Activated B cell treated with CpG ODN at 0.5 μM for 24 hours (primary cell): ENCODE measurements around the gene PLXNA4. TPM values are rescaled to one million over a fixed set of nuclear protein-coding genes. Genes with fewer than 3 reads are reported as not detected.

ENCODE experiments used
- ATAC-seq: fragments of 200-7000 bp; cut with Tn5 transposase; one replicate; pipeline ENCODE4 v1.10.0; 2021; ENCODE audit warnings: low read depth, mild to moderate bottlenecking, moderate library complexity
- CTCF ChIA-PET: fragments of 350-600 bp; sonication (Branson Sonifier 250); formaldehyde crosslinking; loops from one replicate; lab custom pipeline; 2021; ENCODE audit warnings: antibody characterized with exemption; lab: Charles Lee
- POLR2A ChIA-PET: fragments of 350-600 bp; sonication (Branson Sonifier 250); formaldehyde crosslinking; loops from one replicate; lab custom pipeline; 2021; ENCODE audit warnings: antibody characterized with exemption; lab: Charles Lee
- DNase-seq: peaks from one replicate; pipeline ENCODE4 v3.0.0; 2022
- H3K27ac Mint-ChIP-seq: one replicate; pipeline ENCODE4 v1.8.0; 2020; ENCODE audit warnings: mixed read lengths
- H3K27me3 Mint-ChIP-seq: one replicate; pipeline ENCODE4 v1.8.0; 2021; ENCODE audit warnings: mixed read lengths
- H3K36me3 Mint-ChIP-seq: one replicate; pipeline ENCODE4 v1.8.0; 2021; ENCODE audit warnings: low read depth, mixed read lengths
- H3K4me1 Mint-ChIP-seq: one replicate; pipeline ENCODE4 v1.8.0; 2021; ENCODE audit warnings: mixed read lengths
- H3K4me3 Mint-ChIP-seq: one replicate; pipeline ENCODE4 v1.8.0; 2020; ENCODE audit warnings: mild to moderate bottlenecking, mixed read lengths
- H3K9me3 Mint-ChIP-seq: one replicate; pipeline ENCODE4 v1.8.0; 2020; ENCODE audit warnings: mixed read lengths
- CTCF ChIP-seq: fragments of 200-600 bp; IDR thresholded peaks from one replicate; pipeline ENCODE4 v1.8.0; 2022; ENCODE audit warnings: antibody characterized with exemption, mild to moderate bottlenecking
- intact Hi-C: fragments of 100-400 bp; cut with micrococcal nuclease; formaldehyde crosslinking; loops from one replicate; pipeline ENCODE4 v1.15.1; 2024
- total RNA-seq: library from RNA; stranded (reverse); gene quantifications from 2 replicates; pipeline ENCODE4 v1.2.3, GENCODE V29; 2022

PLXNA4 gene
- total RNA-seq, 1 donor from 2014 or later = not detected

DNA sequence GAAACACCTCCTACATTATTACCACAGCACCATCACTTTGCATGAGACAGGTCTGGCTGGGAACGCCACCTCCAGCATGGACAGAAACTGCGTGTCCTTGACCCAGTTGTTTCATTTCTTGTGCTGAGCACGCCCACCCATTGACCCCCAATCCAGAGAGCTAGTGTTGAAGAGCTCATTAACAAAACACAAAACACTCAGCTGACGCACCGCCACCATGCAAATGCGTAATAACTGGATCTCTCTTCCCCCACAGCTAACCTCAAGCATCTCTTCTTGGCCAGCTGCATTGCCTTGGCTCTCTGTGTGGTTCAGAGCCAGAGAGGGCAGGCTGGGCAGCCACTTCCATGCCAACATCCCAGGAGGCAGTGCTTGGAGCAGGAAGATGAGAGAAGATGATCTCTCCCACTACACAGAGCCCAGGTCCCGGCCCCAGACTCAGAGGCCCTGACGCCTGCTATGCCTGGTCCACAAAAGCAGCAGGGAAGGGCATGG, 173.5 kb downstream of the PLXNA4 start:
- no peak for DNase-seq
- no peaks in the 10 kb centered on the region for H3K4me1 Mint-ChIP-seq
- no peak overlapping the region for H3K27ac Mint-ChIP-seq
- intact Hi-C loops = no loop called here
- no peaks in the 10 kb centered on the region for H3K9me3 Mint-ChIP-seq
- H3K4me3 Mint-ChIP-seq = no peak overlapping the region
- POLR2A ChIA-PET = no interaction called here
- TF ChIP-seq CTCF = no peak
- ATAC-seq = no peak
- no peaks in the 10 kb centered on the region for H3K36me3 Mint-ChIP-seq
- H3K27me3 Mint-ChIP-seq = no peaks in the 10 kb centered on the region
- CTCF ChIA-PET = no interaction called here

- no peak for TF ChIP-seq CTCF
- intact Hi-C loops = no loop called here
- no peak overlapping the region for H3K4me3 Mint-ChIP-seq
- H3K4me1 Mint-ChIP-seq = no peaks in the 10 kb centered on the region
- H3K9me3 Mint-ChIP-seq = no peaks in the 10 kb centered on the region
- H3K27ac Mint-ChIP-seq = no peak overlapping the region
- CTCF ChIA-PET = no interaction called here
- POLR2A ChIA-PET = no interaction called here
- no peaks in the 10 kb centered on the region for H3K36me3 Mint-ChIP-seq
- ATAC-seq = no peak
- H3K27me3 Mint-ChIP-seq = no peaks in the 10 kb centered on the region
- no peak for DNase-seq
Observed at GRCh38 chr7:132402096-132402495, 174.2 kb downstream of the PLXNA4 start.

DNA sequence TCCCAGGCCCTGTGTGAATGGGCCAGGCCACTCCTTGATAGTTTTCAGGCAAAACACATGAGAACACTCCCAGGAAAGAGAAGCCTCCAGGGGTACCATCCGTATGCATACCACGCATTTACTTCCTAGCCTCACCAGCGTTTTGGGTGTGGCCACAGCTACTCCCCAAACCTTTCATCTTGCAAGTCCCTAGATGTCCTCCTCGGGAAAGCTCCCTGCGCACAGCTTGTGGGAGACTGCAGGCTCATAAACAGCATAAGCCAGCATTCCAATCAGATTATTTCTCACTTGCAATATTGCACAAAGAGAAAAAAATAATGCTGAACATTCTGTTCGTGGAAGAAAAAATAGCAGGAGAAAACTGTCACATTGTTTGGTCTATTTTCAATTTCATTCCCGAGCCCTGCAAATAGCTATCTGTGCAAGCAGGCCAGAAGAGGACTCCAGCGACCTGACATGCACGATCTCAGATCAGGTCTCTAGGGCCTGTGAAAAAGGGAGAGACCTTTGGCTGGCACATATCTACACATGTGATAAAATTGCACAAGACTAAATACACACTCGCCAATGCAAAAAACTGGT, 175.6 kb downstream of the PLXNA4 start:
- Mint-ChIP-seq H3K4me1 (no peaks in the 10 kb centered on the region), H3K27ac (no peak overlapping the region), H3K27me3 (no peaks in the 10 kb centered on the region), H3K4me3 (no peak overlapping the region), H3K9me3 (no peaks in the 10 kb centered on the region), H3K36me3 (no peaks in the 10 kb centered on the region)
- ChIA-PET CTCF (no interaction called here), POLR2A (no interaction called here)
- intact Hi-C loops = no loop called here
- ATAC-seq (no peak), DNase-seq (no peak)
- no peak for TF ChIP-seq CTCF

- ChIA-PET CTCF (no interaction called here), POLR2A (no interaction called here)
- no peak for TF ChIP-seq CTCF
- Mint-ChIP-seq H3K27me3 (no peaks in the 10 kb centered on the region), H3K4me3 (no peak overlapping the region), H3K27ac (no peak overlapping the region), H3K36me3 (no peaks in the 10 kb centered on the region), H3K9me3 (no peaks in the 10 kb centered on the region), H3K4me1 (no peaks in the 10 kb centered on the region)
- DNase-seq (no peak), ATAC-seq (no peak)
- intact Hi-C loops = no loop called here
Observed at GRCh38 chr7:132399367-132399766, 176.9 kb downstream of the PLXNA4 start.

- Mint-ChIP-seq H3K27ac (no peak overlapping the region), H3K36me3 (no peaks in the 10 kb centered on the region), H3K27me3 (no peaks in the 10 kb centered on the region), H3K9me3 (no peaks in the 10 kb centered on the region), H3K4me3 (no peak overlapping the region), H3K4me1 (no peaks in the 10 kb centered on the region)
- ChIA-PET CTCF (no interaction called here), POLR2A (no interaction called here)
- no peak for TF ChIP-seq CTCF
- ATAC-seq (no peak), DNase-seq (no peak)
- intact Hi-C loops = no loop called here
Observed at GRCh38 chr7:132398253-132398925, 177.9 kb downstream of the PLXNA4 start.
